SKM-1 (cell line): ENCODE measurements around the gene HRAS.

Source experiments
- DNase-seq: peaks from one replicate; lab custom pipeline; 2025; ENCODE audit not compliant: unreplicated experiment; lab: John Stamatoyannopoulos, UW

Gene HRAS

DNA sequence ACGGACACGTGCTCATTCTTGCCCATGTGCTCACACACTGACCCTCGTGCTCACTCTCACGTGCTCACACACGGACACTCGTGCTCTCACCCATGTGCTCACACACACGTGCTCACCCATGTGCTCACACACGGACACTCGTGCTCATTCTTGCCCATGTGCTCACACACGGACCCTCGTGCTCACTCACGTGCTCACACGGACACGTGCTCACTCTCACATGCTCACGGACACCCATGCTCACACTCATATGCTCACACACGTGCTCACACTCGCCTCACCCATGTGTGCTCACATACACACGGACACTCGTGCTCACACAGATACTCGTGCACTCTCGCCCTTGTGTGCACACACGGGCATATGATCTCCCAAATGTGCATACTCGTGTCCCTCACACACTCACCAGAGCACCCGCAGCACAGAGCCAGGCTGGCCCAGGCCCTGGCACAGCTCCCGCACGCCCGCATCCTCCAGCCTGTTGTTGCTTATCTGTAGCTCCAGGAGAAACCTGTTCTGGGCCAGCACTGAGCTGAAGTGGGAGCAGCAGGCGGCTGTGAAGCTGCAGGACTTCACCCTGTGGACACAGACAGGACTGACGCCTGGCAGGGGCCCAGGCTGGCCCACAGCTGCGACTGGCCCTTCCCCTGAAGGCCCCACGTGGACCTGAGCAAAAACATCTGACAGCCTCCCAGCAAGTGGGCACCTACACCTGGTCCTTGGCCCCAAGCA, 37.6 kb downstream of the HRAS start:
- DNase-seq: no peak

DNA sequence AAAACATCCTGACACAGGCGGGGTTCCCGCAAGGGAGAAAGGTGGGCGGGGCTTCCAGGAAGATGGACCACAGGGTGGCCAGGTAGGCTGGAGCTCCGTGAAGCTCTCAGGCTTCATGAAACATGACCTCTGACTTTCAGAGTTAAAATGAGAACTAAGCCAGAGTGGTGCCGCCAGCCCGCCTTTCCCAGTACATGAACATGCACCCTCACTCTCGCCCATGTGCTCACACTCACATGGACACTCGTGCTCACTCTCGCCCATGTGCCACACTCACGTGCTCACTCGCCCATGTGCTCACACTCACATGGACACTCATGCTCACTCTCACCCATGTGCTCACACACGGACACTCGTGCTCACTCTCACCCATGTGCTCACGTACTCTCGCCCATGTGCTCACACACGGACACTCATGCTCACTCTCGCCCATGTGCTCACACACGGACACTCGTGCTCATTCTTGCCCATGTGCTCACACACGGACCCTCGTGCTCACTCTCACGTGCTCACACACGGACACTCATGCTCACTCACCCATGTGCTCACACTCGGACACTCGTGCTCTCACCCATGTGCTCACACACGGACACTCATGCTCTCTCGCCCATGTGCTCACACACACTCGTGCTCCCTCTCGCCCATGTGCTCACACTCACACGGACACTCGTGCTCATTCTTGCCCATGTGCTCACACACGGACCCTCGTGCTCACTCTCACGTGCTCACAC, 38.4 kb downstream of the HRAS start:
- no peak for DNase-seq

DNA sequence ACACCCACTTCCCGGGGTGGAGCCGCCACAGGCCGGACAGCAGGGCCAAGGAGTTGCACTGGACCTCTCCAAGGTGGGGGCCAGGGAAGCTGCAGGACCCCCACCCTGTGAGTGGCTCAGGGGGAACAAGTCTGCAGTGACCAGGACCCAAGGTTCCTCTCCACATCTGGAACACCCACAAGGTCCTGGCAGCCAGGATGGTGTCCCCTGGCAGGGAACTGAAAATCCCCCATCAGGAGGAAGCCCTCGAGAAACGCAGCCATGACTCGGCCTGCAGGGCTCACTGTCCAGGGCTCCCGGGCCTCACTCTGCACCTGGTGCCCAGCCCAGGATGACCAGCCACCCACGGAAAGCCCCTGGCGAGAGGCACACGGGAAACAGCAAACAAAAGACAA, 39.8 kb downstream of the HRAS start:
- no peak for DNase-seq

DNA sequence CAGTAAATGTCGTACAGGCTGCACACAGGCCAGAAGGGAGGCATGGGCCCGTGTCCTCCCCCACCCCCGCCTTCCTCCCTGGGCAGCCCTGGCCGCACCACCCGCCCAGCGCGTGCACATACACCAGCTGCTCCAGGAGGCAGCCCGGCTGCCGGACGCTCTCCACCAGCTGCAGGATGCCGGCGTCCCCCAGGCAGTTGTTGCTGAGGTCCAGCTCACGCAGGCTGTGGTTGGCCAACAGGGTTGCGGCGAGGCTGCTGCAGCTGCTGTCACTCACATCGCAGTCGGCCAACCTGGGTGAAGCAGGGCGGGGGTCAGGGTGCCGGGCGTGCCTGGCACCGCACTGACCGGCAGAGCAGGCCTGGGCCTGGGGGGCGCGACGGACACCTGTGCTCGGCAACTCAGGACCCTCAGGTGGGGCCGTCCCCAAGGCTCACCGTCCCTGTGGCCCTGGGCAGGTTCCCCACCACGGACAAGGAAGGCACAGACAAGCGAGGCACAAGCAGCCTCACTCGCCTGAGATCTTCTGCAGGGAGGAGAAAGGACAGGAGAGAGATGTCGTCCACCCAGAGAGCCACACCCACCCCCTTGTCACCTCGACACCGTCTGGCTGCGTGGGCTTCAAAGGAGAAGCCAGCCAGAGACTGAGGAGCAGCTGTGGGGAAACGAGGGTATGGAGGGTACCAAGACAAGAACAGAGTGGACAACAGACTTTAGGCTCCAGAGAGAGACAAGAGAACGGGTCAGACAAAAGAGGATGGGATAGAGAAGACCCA, 40.4 kb downstream of the HRAS start:
- no peak for DNase-seq

DNA sequence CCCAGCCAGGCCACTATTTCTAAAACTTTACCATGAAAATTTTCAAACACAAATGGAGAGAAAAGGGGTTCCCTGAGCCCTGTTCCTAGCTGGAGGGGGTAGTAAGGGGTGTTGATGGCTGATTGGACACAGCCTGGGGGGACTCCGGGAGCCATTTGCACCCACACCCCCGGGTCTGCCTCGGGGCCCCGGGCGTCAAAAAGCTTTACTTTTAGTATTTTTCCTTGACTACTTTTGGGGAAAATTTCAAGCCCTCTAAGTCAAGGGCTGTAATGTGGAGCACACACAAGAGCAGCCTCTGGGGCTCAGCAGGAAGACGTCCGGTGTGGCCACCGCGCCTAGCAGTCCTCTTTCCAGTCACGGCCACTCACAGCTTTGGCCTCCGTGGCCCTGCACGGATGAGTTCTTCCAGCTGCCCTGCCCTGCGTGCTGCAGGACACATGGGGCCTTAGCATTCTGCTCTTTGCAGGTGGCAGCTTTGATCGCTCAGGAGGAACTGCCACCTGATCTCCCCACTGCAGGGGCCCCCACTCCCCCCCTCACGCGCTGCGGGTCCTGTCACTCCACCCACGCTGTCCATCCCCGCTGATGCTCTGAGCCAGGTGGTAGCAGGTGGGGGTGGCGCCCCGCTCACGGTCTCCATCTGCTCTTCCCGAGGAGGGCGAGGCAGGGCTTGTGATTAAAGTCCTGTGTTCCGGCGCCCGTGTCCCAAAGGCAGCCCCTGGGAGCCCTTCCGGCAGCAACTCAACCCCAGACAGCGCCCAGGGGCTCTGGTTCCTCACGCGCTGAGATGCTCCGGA, 42.7 kb downstream of the HRAS start:
- no peak for DNase-seq

DNA sequence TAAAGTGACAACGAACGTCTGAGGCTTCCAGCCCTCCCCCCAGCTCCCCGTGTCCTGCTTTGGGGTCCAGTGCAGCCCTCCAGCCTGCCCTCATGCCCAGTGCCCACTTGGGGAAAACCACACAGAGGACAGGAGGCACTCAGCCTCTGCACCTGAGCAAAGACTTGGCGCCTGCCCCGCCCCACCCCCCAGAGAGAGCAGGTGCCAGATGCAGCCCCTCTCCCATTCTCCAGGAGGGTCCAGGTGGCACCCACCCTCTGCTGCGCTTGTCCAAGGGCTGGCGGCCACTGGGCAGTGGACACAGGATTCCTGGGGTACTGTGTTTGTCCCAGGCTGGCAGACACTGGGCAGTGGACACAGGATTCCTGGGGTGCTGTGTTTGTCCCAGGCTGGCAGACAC, 44.0 kb downstream of the HRAS start:
- DNase-seq: no peak

DNA sequence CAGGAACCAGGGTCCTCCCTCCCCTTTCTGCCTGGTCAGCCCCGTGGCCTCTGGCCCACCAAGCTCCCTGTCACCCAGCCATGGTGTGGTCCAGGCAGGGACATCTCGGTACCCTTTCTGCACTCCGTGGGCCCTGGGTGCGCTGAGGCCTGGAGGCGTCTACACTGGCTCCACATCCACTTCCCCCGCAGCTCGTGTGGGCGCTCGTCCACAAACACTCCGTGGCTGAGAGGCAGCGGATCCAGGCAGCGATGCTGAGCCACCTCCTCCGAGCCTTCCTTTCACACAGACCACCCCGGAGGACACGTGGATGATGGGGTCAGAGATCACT, 44.5 kb downstream of the HRAS start:
- DNase-seq: no peak

DNA sequence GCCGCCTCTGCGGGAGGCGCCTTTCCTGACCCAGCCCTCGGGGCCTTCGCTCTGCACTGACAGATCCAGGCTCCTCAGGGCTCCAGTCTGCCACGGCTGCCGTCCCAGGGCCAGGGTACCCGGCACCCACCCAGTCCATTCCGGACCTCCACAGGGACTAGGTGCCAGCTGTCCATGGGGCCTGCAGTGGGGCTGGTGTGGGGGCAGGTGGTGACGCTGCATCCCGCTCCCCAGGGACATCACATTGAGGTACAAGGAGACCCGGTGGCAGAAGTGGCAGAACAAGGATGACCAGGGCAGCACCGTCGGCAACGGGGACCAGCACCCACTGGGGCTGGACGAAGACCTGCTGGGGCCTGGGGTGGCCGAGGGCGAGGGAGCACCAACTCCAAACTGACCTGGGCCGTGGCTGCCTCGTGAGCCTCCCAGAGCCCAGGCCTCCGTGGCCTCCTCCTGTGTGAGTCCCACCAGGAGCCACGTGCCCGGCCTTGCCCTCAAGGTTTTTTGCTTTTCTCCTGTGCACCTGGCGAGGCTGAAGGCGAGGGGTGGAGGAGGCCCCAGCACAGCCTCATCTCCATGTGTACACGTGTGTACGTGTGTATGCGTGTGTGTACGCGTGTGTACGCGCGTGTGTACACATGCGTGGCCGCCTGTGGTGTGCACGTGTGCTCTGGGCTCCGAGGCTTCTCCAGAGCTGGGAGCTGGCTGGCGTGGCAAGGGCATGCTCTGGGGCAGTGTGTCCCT, 45.0 kb downstream of the HRAS start:
- DNase-seq: no peak

DNA sequence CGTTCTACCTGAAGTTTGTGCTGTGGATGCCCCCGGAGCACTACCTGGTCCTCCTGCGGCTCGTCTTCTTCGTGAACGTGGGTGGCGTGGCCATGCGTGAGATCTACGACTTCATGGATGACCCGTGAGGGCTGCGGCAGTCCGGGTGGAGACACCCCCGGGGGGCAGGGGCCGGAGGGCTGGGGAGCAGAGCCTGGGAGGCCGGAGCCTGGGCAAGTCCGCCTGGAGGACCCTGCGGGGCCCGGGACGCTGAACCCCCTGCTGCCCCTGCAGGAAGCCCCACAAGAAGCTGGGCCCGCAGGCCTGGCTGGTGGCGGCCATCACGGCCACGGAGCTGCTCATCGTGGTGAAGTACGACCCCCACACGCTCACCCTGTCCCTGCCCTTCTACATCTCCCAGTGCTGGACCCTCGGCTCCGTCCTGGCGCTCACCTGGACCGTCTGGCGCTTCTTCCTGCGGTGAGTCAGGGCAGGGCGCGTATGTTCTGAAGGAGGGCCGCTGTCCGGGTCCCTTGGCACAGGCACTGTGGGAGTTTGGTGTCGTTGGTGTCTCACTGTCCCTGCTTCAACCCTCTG, 45.7 kb downstream of the HRAS start:
- DNase-seq: no peak

DNA sequence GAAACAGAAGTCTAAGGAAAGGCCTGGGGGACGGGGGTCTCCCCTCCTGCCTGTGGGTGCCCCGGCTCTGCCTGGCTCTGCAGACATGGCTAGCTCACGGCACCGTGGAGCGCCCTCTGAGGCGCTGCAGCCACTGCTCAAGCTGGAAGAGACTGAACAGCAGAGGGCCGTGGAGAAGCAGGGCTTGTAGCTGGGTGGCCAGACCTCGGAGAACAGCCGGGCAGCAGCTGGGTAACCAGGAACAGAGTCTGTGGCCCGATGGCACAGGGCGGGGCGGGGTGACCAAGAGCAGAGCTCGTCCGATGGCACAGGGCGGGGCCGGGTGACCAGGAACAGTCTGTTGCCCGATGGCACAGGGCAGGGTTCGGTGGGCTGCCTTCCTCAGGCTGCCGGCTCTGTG, 46.4 kb downstream of the HRAS start:
- DNase-seq: no peak

DNA sequence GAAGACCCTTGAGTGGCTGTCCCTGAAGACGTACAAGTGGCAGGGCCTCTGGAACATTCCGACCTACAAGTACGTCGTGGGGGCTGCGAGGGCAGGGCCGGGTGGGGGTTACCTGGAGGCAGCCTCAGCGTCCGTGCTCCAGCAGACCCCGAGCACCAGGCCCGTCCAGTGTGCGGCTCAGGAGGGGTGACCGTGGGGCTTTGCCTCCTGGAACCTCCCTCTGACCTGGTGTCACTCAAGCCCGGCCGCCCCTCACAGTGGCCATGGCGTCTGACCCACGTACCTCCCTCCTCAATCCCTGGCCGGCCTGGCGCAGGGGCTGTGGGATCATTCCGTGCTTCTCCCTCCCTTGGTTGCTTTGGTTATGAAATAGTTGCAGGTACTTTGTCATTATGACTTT, 46.8 kb downstream of the HRAS start:
- DNase-seq: no peak

DNA sequence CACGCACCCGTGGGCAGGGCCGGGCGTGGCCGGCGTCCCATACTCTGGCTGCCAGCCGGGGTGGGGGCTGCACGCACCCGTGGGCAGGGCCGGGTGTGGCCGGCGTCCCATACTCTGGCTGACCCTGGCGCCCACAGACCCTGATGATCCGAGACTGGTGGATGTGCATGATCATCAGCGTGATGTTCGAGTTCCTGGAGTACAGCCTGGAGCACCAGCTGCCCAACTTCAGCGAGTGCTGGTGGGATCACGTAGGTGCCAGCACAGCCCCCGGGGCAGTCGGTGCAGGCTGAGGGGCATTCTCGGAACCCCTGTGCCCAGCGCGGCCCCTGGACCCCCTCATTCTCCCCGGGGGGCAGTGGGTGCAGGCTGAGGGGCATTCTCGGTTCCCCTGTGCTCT, 47.3 kb downstream of the HRAS start:
- no peak for DNase-seq

DNA sequence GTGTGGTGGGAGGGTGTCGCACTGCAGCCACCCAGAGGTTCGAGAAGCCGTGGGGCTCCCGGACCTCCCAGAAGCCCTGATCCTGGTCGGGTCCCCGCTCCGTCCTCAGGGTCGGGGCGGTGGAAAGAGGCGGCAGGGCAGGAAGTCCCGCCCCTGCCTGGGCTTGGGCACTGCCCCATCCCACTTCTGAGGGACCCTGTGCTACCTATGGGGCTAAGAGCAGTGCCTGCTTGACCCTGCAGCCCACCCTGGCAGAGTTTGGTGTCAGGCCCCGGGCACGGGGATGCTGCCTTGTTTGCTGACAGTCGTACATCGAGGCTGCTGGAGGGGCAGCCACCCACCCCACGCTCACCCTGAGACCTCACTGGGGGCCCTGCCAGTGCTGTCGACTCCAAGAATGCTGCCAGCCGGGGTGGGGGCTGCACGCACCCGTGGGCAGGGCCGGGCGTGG, 47.8 kb downstream of the HRAS start:
- DNase-seq: no peak

DNA sequence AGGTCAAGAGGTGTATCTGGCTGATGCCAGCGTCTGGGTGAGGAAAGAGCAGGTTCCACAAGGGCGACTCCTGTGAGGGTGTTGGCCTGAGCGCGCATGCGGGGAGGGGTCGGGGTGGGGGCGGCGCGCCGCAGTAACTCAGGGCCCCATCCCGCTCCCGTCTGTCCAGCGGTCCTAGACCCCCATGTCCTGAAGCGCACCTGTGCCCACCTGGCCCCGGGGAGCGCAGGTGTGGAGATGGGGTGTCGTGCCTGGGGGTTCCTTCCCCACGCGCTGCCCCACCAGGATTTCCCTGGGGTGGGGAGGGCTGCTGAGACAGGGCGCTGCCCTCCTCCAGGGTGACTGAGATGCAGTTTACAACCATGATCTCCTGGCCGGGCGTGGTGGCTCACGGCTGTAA, 49.2 kb downstream of the HRAS start:
- no peak for DNase-seq

DNA sequence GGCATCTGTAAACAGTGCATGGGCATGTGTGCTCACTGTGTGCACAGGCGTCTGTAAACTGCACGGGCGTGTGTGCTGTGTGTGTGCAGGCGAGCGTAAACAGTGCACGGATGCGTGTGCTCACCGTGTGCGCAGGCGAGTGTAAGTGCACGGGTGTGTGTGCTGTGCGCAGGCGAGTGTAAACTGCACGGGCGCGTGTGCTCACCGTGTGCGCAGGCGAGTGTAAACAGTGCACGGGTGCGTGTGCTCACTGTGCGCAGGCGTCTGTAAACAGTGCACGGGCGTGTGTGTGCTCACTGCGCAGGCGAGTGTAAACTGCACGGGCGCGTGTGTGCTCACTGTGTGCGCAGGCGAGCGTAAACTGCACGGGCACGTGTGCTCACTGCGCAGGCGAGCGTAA, 50.8 kb downstream of the HRAS start:
- no peak for DNase-seq
